Coronary artery (tissue), 2 donors: ENCODE results near the gene TMPRSS7.

Experiments
- DNase-seq: peaks from one replicate; pipeline ENCODE4 v3.0.0-alpha.2; 2017; ENCODE audit warnings: low spot score
- H3K27ac ChIP-seq, 2 donors: fragments of 200-600 bp; sonication (generic); one replicate each; pipeline ENCODE4 v1.5.1; 2016 to 2019
- H3K4me3 ChIP-seq: fragments of 200-600 bp; sonication (generic); 2 replicates; pipeline ENCODE4 v1.5.1; 2016; ENCODE audit warnings: mild to moderate bottlenecking, moderate library complexity
- TF ChIP-seq, protein P1 (sequence below): fragments of 200-600 bp; sonication (generic); IDR thresholded peaks from one replicate; pipeline ENCODE4 v1.5.1; 2019; ENCODE audit warnings: antibody characterized with exemption

TMPRSS7 gene

DNA sequence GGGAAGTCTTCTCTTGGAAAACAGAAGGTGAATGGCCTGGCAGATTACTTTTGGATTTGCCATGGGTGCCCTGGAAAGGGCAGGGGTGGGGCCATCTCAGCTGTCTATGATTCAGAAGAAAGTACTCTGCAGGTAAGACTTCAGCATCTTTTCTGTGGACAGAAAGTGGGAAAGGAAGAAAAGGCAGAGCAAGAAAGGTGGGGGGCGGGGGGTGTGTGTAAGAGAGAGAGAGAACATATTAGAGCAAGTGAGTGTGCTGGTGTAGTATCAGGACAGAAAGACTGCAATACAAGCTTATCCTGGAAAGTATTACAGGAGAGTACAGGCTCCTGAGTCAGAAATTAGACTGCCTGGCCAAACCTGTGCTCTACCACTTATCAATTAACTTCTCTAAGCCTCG is 30.3 kb upstream of the TMPRSS7 start:
- Histone ChIP-seq H3K4me3 (no peak overlapping the region), H3K27ac (no peak overlapping the region)
- no peak for DNase-seq
- TF ChIP-seq, protein P1, sequence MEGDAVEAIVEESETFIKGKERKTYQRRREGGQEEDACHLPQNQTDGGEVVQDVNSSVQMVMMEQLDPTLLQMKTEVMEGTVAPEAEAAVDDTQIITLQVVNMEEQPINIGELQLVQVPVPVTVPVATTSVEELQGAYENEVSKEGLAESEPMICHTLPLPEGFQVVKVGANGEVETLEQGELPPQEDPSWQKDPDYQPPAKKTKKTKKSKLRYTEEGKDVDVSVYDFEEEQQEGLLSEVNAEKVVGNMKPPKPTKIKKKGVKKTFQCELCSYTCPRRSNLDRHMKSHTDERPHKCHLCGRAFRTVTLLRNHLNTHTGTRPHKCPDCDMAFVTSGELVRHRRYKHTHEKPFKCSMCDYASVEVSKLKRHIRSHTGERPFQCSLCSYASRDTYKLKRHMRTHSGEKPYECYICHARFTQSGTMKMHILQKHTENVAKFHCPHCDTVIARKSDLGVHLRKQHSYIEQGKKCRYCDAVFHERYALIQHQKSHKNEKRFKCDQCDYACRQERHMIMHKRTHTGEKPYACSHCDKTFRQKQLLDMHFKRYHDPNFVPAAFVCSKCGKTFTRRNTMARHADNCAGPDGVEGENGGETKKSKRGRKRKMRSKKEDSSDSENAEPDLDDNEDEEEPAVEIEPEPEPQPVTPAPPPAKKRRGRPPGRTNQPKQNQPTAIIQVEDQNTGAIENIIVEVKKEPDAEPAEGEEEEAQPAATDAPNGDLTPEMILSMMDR = no peak

DNA sequence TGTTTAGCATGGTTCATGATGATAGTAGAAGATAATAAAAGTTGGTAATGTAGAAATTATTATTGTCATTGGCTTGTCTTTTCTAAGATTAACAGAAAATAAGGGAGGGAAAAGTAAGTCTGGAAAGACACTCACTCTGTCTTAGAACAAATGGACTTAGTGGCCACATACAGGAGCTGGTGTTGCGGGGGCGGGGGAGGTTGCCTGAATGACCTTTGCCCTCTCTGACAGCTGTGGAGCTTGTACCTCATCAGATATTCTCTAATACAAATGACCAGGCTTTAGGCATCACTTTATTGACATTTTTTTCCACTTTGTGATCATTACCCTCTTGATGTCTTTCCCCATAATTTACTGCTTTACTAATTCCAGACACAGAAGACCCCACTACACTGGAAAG is 29.9 kb upstream of the TMPRSS7 start:
- no peak for DNase-seq
- no peak overlapping the region for H3K27ac ChIP-seq
- TF ChIP-seq, protein P1 = no peak
- H3K4me3 ChIP-seq = no peak overlapping the region

DNA sequence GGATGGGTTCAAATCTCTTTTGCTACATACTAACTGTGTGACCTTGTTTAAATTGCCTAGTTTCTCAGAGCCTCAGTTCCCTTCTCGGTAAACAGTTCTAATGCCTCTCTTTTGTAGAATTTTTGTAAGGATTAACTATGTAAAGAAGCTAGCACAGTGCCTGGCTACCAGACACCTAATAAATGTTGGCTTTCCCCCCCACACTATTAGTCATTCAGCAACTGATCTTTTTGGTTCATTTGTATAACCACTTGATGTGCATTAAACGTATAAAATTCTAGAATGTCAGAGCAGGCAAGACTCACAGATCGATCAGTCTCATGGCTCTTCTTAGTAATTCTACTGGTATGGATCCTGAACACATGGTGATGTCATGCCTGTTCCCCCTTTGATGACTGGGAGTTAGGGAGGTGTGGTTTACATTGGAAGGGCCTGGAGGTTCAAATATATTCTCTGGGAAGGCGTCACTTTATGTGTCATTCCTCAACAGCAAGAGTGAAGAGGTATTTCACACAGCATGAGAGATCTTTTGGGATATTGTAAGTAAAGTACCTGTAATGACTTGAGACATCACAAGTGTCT is 29.4 kb upstream of the TMPRSS7 start:
- H3K4me3 ChIP-seq = no peak overlapping the region
- TF ChIP-seq, protein P1 = no peak
- no peak overlapping the region for H3K27ac ChIP-seq
- DNase-seq = no peak

DNA sequence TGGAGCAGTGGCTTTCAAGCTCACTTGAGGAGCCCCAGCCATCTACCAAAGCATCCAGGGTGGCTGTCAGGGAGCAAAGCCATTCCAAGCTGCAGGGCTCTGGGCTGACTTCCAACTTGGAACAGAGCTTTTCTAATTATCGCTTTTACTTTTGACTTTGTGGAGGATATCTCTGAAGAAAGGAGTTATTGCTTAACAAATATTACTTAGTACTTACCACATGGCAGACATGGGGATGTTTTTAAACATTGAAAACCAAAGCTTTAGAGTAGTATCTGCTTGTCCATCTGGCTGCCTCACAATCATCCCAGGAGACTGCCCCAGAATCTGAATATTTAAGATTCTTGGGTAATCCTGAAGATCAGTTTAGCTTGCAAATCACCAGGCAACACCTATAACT is 26.9 kb upstream of the TMPRSS7 start:
- no peak overlapping the region for H3K27ac ChIP-seq
- TF ChIP-seq, protein P1 = no peak
- no peak for DNase-seq
- no peak overlapping the region for H3K4me3 ChIP-seq

DNA sequence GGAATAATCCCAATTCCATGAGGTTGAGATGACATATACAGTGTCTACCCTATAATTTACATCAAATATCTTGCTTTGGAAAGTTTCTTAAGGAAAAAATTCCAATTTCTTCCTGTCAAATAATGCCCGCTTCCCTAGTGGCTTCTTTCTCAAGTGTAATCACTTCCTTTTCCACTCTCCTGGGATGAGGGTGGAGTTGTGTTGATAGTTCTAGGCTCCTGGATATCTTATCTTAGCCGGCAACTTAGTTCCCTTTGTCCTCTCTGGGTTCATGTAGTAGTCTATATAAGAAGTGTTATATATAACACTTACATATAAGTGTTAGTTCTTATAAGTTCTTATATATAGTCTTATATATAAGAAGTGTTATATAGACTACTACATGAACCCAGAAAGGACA is 24.9 kb upstream of the TMPRSS7 start:
- Histone ChIP-seq H3K27ac (no peak overlapping the region), H3K4me3 (no peak overlapping the region)
- TF ChIP-seq, protein P1 = no peak
- no peak for DNase-seq

DNA sequence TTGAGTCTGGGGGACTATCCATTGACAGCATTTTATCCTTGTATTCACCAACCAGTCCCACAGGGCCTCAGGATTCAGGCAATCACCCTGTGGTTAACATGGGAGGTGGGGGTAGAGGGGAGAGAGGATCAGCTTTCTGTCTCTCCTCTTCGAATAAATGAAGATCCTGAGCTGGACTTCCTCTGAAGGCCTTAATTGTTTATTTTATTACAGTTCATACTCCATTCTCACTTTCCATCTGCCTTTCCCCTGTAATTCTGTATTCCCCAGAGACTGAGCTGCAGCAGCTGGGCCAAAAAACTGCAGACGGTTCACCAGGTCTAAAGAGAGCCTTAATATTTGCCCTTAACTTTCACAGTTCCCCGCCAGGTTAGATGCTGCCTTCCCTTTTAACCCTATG is 23.9 kb upstream of the TMPRSS7 start:
- DNase-seq = no peak
- no peak overlapping the region for H3K27ac ChIP-seq
- H3K4me3 ChIP-seq = no peak overlapping the region
- TF ChIP-seq, protein P1 = no peak

DNA sequence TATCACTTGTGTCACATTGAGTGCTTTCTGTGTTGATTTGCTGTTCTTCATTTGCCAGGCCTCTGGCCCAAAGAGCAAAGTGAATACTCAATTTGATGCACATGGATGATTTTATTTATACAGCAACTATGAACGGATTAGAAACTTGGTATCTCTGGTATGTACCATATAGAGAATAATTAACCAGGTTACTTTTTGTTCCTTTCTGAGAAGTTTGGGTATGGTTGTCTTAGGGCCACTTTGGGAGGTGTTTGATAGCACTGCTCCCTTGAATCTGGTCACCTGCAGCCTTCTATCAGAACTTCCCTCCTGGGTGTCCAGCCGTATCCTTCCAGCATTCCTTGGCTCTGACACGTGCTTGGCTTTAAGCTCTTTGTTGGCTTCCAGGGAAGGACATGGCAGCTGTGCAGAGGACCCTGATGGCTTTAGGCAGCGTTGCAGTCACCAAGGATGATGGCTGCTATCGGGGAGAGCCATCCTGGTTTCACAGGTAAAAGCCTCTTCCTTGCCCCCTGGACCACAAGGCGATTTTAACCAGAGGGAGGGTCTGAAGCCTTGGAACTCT is 23.1 kb upstream of the TMPRSS7 start:
- no peak for DNase-seq
- Histone ChIP-seq H3K27ac (no peak overlapping the region), H3K4me3 (no peak overlapping the region)
- TF ChIP-seq, protein P1 = no peak
